Stimulated activated memory B cell treated with anti-CD40 and anti-IgM and Interleukin-4, amounts not matched to agents 10 μg/mL and 1 μg/mL and 100 μg/mL, for 72 hours (primary cell): ENCODE results near the gene EPHA6.
A peak's percentile ranks its signal among the peaks of the same experiment; 100 is the strongest.

Experiments used
- ATAC-seq: fragments of 150-1000 bp; cut with Tn5 transposase; 2 replicates; pipeline ENCODE4 v1.10.0; 2021
- H3K27ac Mint-ChIP-seq: one replicate; pipeline ENCODE4 v1.8.0; 2022; ENCODE audit warnings: mild to moderate bottlenecking, mixed read lengths
- H3K27me3 Mint-ChIP-seq: one replicate; pipeline ENCODE4 v1.8.0; 2022; ENCODE audit warnings: mixed read lengths
- H3K36me3 Mint-ChIP-seq: one replicate; pipeline ENCODE4 v1.8.0; 2022; ENCODE audit warnings: mixed read lengths
- H3K4me1 Mint-ChIP-seq: one replicate; pipeline ENCODE4 v1.8.0; 2022; ENCODE audit warnings: mixed read lengths
- H3K4me3 Mint-ChIP-seq: one replicate; pipeline ENCODE4 v1.8.0; 2022; ENCODE audit warnings: mild to moderate bottlenecking, moderate library complexity, mixed read lengths
- H3K9me3 Mint-ChIP-seq: one replicate; pipeline ENCODE4 v1.8.0; 2022; ENCODE audit warnings: mixed read lengths

EPHA6 gene

GRCh38 chr3:97763586-97764406 lies 949.4 kb downstream of the EPHA6 start:
- Mint-ChIP-seq H3K4me3 (peak overlapping the region; percentile 95), H3K36me3 (no peaks in the 10 kb centered on the region), H3K9me3 (no peaks in the 10 kb centered on the region), H3K27ac (peak overlapping the region; percentile 87), H3K4me1 (peaks cover 22% of the 10 kb centered on the region), H3K27me3 (no peaks in the 10 kb centered on the region)
- ATAC-seq: no peak

- Mint-ChIP-seq H3K36me3 (peaks cover 4% of the 10 kb centered on the region), H3K4me3 (peak within 1 kb of the TSS; percentile 95), H3K4me1 (peaks cover 22% of the 10 kb centered on the region), H3K9me3 (no peaks in the 10 kb centered on the region), H3K27ac (peak within 1 kb of the TSS; percentile 87), H3K27me3 (no peaks in the 10 kb centered on the region)
- peak; percentile 97 for ATAC-seq
These were observed 950.2 kb downstream of the EPHA6 start, which contains the start of gene ARL6 for GRCh38 chr3:97764407-97765238. Gene ARL6 (plus strand): TSS chr3:97764758. CDS start chr3:97768108, 3,350 bp downstream.

DNA sequence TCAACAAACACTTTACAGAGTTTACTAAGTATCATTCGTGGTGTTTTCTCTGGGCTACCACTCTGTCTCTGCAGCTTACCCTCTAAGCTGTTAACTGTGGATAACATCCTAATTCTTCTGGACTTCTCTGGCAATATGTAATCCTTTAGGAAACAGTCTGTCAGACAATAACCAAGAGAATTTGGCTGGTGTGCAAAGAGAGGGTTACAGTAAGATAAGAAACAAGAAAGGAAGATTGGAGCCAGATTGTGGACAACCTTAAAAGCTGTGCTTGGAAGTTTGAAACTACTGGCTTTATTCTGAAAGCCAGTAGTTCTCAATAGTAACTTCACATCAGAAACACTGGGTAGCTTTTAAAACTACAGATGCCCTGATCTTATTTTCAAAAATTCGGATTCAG lies 950.9 kb downstream of the EPHA6 start:
- H3K4me3 Mint-ChIP-seq: peak overlapping the region; percentile 95
- H3K27ac Mint-ChIP-seq: peak overlapping the region; percentile 87
- ATAC-seq: no peak
- no peaks in the 10 kb centered on the region for H3K27me3 Mint-ChIP-seq
- no peaks in the 10 kb centered on the region for H3K9me3 Mint-ChIP-seq
- H3K4me1 Mint-ChIP-seq: peaks cover 22% of the 10 kb centered on the region
- peaks cover 11% of the 10 kb centered on the region for H3K36me3 Mint-ChIP-seq

- Mint-ChIP-seq H3K27me3 (no peaks in the 10 kb centered on the region), H3K4me1 (no peaks in the 10 kb centered on the region), H3K4me3 (no peak overlapping the region), H3K9me3 (peaks cover 4% of the 10 kb centered on the region), H3K27ac (no peak overlapping the region), H3K36me3 (peaks cover 58% of the 10 kb centered on the region)
- ATAC-seq: no peak
These were observed 958.5 kb downstream of the EPHA6 start for GRCh38 chr3:97772926-97773325.

DNA sequence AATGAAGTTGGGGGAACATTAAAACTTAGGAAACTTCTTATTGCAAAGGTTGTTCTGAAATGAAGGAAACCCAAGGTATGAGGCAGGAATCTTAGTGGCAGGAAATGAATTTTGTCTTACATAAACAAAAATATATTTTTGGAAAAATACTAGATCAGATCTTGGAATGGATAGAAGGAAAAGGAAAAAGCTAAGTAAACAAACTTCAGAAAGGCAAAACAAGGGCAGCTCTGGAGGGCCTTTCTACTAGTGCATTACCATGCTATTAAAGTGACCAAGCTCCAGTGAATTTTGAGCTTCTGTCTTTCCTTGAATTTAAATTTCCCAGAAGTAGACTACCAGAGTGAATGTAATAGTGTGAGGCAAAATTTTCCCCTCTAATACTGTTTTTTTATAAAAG lies 963.8 kb downstream of the EPHA6 start:
- no peak overlapping the region for H3K27ac Mint-ChIP-seq
- no peak for ATAC-seq
- H3K27me3 Mint-ChIP-seq: no peaks in the 10 kb centered on the region
- peaks cover 28% of the 10 kb centered on the region for H3K36me3 Mint-ChIP-seq
- no peak overlapping the region for H3K4me3 Mint-ChIP-seq
- no peaks in the 10 kb centered on the region for H3K4me1 Mint-ChIP-seq
- H3K9me3 Mint-ChIP-seq: no peaks in the 10 kb centered on the region

DNA sequence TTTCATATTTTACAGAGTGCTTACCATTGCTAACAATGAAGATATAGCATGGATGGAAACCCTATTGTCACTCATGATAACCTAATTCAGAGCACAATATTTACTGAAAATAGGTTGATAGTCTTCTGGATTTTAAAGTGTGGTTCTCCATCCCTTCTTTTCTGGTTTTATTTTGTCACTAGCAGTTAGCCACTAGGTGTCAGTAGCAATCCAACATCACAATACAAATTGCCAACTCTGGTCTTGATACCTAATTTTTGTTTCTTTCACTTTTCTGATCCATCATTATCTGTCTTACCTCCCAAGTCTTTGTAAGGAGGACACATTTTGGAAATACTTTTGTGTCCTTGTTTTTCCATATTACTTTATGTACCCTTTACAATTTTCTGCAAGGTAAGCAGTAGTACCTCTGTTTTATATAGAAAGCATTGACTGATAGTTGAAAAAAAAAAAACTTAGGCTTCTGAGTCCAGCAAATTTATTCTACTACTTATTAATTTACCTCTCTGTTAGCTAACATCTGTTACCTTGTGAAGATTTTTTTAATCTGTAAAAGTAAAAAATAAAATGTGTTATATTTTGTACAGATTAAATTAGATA lies 979.1 kb downstream of the EPHA6 start:
- H3K27me3 Mint-ChIP-seq: no peaks in the 10 kb centered on the region
- H3K9me3 Mint-ChIP-seq: no peaks in the 10 kb centered on the region
- H3K36me3 Mint-ChIP-seq: no peaks in the 10 kb centered on the region
- no peaks in the 10 kb centered on the region for H3K4me1 Mint-ChIP-seq
- no peak overlapping the region for H3K27ac Mint-ChIP-seq
- H3K4me3 Mint-ChIP-seq: no peak overlapping the region
- no peak for ATAC-seq

DNA sequence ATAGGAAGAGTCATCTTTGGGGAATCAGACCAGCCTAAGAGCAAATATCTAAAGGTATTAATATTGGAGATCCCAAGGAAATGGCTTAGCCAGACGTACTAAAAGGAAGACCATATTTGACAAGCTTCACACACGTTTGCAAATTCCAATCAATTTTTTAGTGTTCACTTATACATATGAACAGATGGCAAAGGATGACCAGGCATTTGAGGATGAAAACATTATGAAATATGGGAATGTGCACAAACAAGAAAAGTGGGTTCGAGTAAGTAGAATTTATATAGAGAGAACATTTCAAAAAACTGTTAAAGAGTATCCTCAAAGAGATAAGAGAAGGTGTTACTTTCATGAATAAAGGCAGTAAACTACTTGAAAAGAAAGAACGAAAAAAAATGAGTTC lies 981.6 kb downstream of the EPHA6 start:
- Mint-ChIP-seq H3K27me3 (no peaks in the 10 kb centered on the region), H3K4me3 (no peak overlapping the region), H3K9me3 (no peaks in the 10 kb centered on the region), H3K36me3 (no peaks in the 10 kb centered on the region), H3K4me1 (no peaks in the 10 kb centered on the region), H3K27ac (no peak overlapping the region)
- ATAC-seq: no peak
